ACC112 (cell line): Measurements from ENCODE around the gene SP100.
A peak's percentile ranks its signal among the peaks of the same experiment; 100 is the strongest.

ENCODE experiments used
- H2AFZ ChIP-seq: fragments of 200-600 bp; sonication (generic); one replicate; pipeline ENCODE4 v1.6.0; 2017; ENCODE audit warnings: antibody characterized with exemption, low read length; ENCODE audit not compliant: unreplicated experiment
- H3K27ac ChIP-seq: fragments of 200-600 bp; sonication (generic); 2 replicates; pipeline ENCODE4 v1.5.1; 2014; ENCODE audit warnings: low read depth, mild to moderate bottlenecking, antibody characterized with exemption, low read length, moderate library complexity
- H3K27me3 ChIP-seq: fragments of 200-600 bp; sonication (generic); 2 replicates; pipeline ENCODE4 v1.6.1; 2014; ENCODE audit warnings: mild to moderate bottlenecking, antibody characterized with exemption, low read length, moderate library complexity, mixed read lengths; ENCODE audit not compliant: insufficient read depth
- H3K36me3 ChIP-seq: fragments of 200-600 bp; sonication (generic); 2 replicates; pipeline ENCODE4 v1.6.1; 2016; ENCODE audit warnings: mild to moderate bottlenecking, antibody characterized with exemption, low read length, moderate library complexity, mixed read lengths; ENCODE audit not compliant: insufficient read depth
- H3K4me1 ChIP-seq: fragments of 200-600 bp; sonication (generic); one replicate; pipeline ENCODE4 v1.6.1; 2016; ENCODE audit warnings: low read length, mixed read lengths; ENCODE audit not compliant: insufficient read depth, unreplicated experiment, control insufficient read depth
- H3K4me3 ChIP-seq: fragments of 200-600 bp; sonication (generic); 2 replicates; pipeline ENCODE4 v1.5.1; 2014; ENCODE audit warnings: mild to moderate bottlenecking, low read depth, low read length
- H3K79me2 ChIP-seq: fragments of 200-600 bp; sonication (generic); one replicate; pipeline ENCODE4 v1.6.0; 2016; ENCODE audit warnings: low read length; ENCODE audit not compliant: control insufficient read depth, unreplicated experiment, insufficient read depth

SP100 gene

GRCh38 chr2:230439590-230439989 lies 23.6 kb downstream of the SP100 start:
- Histone ChIP-seq H3K36me3 (peaks cover 38% of the 10 kb centered on the region), H3K27ac (peak overlapping the region; percentile 64), H2AFZ (no peak overlapping the region), H3K27me3 (no peaks in the 10 kb centered on the region), H3K4me3 (peak overlapping the region; percentile 48), H3K79me2 (peaks cover 91% of the 10 kb centered on the region), H3K4me1 (peaks cover 53% of the 10 kb centered on the region)

GRCh38 chr2:230441227-230441897 lies 25.4 kb downstream of the SP100 start:
- no peak overlapping the region for H2AFZ ChIP-seq
- peaks cover 91% of the 10 kb centered on the region for H3K79me2 ChIP-seq
- H3K27ac ChIP-seq, result peak overlapping the region; percentile 60
- H3K27me3 ChIP-seq, result no peaks in the 10 kb centered on the region
- H3K36me3 ChIP-seq, result peaks cover 37% of the 10 kb centered on the region
- H3K4me3 ChIP-seq, result no peak overlapping the region
- peaks cover 47% of the 10 kb centered on the region for H3K4me1 ChIP-seq

GRCh38 chr2:230443541-230443940 lies 27.5 kb downstream of the SP100 start:
- H3K4me1 ChIP-seq, result peaks cover 47% of the 10 kb centered on the region
- no peak overlapping the region for H3K4me3 ChIP-seq
- peaks cover 85% of the 10 kb centered on the region for H3K79me2 ChIP-seq
- H2AFZ ChIP-seq, result no peak overlapping the region
- H3K27ac ChIP-seq, result peak overlapping the region; percentile 60
- peaks cover 44% of the 10 kb centered on the region for H3K36me3 ChIP-seq
- H3K27me3 ChIP-seq, result no peaks in the 10 kb centered on the region

GRCh38 chr2:230444832-230445231 lies 28.8 kb downstream of the SP100 start:
- no peak overlapping the region for H2AFZ ChIP-seq
- no peaks in the 10 kb centered on the region for H3K27me3 ChIP-seq
- peaks cover 35% of the 10 kb centered on the region for H3K4me1 ChIP-seq
- no peak overlapping the region for H3K27ac ChIP-seq
- peaks cover 57% of the 10 kb centered on the region for H3K36me3 ChIP-seq
- no peak overlapping the region for H3K4me3 ChIP-seq
- peaks cover 77% of the 10 kb centered on the region for H3K79me2 ChIP-seq

- peaks cover 76% of the 10 kb centered on the region for H3K36me3 ChIP-seq
- H3K4me3 ChIP-seq, result no peak overlapping the region
- H3K79me2 ChIP-seq, result peaks cover 67% of the 10 kb centered on the region
- H3K27ac ChIP-seq, result no peak overlapping the region
- no peaks in the 10 kb centered on the region for H3K27me3 ChIP-seq
- H3K4me1 ChIP-seq, result peaks cover 21% of the 10 kb centered on the region
- H2AFZ ChIP-seq, result no peak overlapping the region
Measured at GRCh38 chr2:230447036-230447435, 31.0 kb downstream of the SP100 start.

- no peak overlapping the region for H2AFZ ChIP-seq
- H3K4me1 ChIP-seq, result peaks cover 13% of the 10 kb centered on the region
- no peaks in the 10 kb centered on the region for H3K27me3 ChIP-seq
- H3K27ac ChIP-seq, result no peak overlapping the region
- H3K79me2 ChIP-seq, result peaks cover 66% of the 10 kb centered on the region
- H3K4me3 ChIP-seq, result no peak overlapping the region
- H3K36me3 ChIP-seq, result peaks cover 80% of the 10 kb centered on the region
Measured at GRCh38 chr2:230447455-230448451, 31.8 kb downstream of the SP100 start.

- Histone ChIP-seq H3K27ac (no peak overlapping the region), H2AFZ (no peak overlapping the region), H3K4me1 (no peaks in the 10 kb centered on the region), H3K27me3 (no peaks in the 10 kb centered on the region), H3K36me3 (peaks cover 87% of the 10 kb centered on the region), H3K4me3 (no peak overlapping the region), H3K79me2 (peaks cover 66% of the 10 kb centered on the region)
Measured at GRCh38 chr2:230449901-230450467, 34.0 kb downstream of the SP100 start.

- peaks cover 56% of the 10 kb centered on the region for H3K79me2 ChIP-seq
- H3K27me3 ChIP-seq, result no peaks in the 10 kb centered on the region
- no peak overlapping the region for H2AFZ ChIP-seq
- peaks cover 93% of the 10 kb centered on the region for H3K36me3 ChIP-seq
- H3K4me1 ChIP-seq, result no peaks in the 10 kb centered on the region
- no peak overlapping the region for H3K27ac ChIP-seq
- H3K4me3 ChIP-seq, result no peak overlapping the region
Measured at GRCh38 chr2:230453006-230453405, 37.0 kb downstream of the SP100 start.

- Histone ChIP-seq H2AFZ (no peak overlapping the region), H3K4me3 (no peak overlapping the region), H3K27ac (no peak overlapping the region), H3K27me3 (no peaks in the 10 kb centered on the region), H3K4me1 (no peaks in the 10 kb centered on the region), H3K79me2 (peaks cover 49% of the 10 kb centered on the region), H3K36me3 (peaks cover 88% of the 10 kb centered on the region)
Measured at GRCh38 chr2:230455005-230455684, 39.1 kb downstream of the SP100 start.

GRCh38 chr2:230457073-230457768 lies 41.2 kb downstream of the SP100 start:
- Histone ChIP-seq H2AFZ (no peak overlapping the region), H3K4me1 (no peaks in the 10 kb centered on the region), H3K36me3 (peaks cover 76% of the 10 kb centered on the region), H3K27ac (no peak overlapping the region), H3K79me2 (peaks cover 39% of the 10 kb centered on the region), H3K4me3 (no peak overlapping the region), H3K27me3 (no peaks in the 10 kb centered on the region)
